Measurements from ENCODE around the gene CST11.

Gene CST11

GRCh38 chr20:23419995-23420901 lies 32.4 kb downstream of the CST11 start:
- DNase-seq = peak; percentile 72

DNA sequence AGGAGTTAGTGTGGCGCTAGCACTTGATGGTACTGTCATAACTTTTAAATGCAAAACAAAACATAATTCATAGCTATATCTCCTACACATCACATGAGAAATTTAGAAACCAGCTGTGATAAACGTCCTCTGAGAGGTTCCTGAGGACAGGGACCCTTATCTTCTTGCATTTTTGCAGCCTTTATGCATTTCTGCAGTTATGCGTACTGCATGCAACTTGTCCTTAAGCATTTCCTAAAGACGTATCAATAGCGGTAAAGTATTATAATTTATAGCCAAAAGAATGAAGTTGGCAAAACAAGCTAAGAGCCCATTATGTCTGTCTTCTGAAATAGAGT lies 33.0 kb downstream of the CST11 start:
- DNase-seq = no peak

DNA sequence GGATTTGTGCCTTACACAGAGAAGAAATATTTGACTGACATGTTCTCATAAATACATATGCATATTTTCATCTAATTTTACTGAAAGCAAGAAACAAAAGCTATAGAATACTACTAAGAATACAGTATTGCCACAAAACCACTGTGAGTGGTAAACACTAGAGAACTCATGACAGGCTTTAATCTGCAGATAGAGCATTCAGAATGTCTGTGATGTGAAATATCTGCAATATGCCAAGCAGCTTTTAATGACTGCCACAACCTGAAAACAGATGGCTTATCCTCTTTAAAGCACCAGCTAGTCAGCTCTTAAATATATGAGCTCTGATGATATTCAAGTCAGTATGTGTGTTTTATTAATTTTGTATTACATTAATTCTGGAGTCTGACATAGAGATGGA lies 34.8 kb downstream of the CST11 start:
- no peak for DNase-seq

GRCh38 chr20:23415959-23416583 lies 36.6 kb downstream of the CST11 start:
- no peak for DNase-seq

GRCh38 chr20:23415555-23415954 lies 37.1 kb downstream of the CST11 start:
- no peak for DNase-seq

GRCh38 chr20:23414526-23415188 lies 38.0 kb downstream of the CST11 start:
- no peak for DNase-seq

DNA sequence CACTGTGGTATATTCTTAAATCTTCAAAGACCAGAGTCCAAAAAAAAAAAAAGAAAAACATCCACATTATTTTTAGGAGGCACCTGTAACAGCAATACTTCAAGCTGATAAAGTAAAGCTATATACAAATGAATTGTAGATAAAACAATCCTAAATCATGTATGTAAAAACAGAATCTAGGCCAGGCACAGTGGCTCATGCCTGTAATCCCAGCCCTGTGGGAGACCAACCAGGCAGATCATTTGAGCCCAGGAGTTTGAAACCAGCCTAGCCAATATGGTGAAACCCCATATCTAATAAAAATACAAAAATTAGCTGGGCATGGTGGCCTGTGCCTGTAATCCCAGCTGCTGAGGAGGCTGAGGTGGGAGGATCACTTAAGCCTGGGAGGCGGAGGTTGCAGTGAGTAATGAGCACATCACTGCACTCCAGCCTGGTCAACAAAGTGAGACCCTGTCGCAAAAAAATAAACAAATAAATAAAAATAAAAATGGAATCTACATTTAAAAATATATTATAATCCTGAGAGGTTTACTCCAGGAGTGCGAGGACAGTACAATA lies 38.7 kb downstream of the CST11 start:
- no peak for DNase-seq

DNA sequence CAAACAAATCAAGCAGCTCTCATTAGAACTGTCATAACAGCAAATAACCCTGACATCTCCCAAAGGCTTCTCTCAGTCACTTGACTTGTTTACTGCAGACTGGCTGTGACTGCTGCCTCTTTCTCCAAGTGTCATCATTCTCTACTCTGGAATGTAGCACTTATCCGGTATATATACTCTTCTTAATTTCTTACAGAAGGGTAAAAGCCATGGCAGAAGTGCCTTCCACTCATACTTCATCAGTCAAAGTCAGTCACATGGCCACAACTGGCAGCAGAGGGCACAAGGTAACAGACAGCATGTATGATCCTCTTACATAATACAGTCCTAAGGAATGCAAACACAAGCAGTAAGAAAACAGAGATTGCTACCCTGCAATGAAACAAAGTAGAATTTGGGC lies 40.6 kb downstream of the CST11 start:
- DNase-seq = peak; percentile 55

GRCh38 chr20:23410916-23411695 lies 41.6 kb downstream of the CST11 start:
- DNase-seq = peak; percentile 11

DNA sequence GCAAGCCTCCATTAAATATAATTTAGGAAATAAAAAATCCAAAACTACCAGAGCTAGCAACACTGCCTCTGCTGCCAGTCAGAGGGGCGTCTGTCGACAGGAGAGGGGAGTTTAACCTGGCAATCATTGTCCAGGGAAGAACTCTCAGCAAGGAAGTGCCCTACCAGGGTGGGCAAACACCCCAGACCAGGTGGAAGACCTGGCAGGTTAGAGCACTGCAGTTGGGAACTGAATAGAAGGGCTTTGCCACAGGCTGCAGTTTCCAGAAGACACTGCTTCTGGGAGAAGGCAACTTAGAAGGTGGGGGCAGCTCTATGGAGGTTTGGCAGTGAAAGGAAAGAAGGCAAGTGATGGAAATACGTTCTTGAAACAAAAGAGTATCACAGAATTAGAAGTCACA lies 42.9 kb downstream of the CST11 start:
- no peak for DNase-seq

DNA sequence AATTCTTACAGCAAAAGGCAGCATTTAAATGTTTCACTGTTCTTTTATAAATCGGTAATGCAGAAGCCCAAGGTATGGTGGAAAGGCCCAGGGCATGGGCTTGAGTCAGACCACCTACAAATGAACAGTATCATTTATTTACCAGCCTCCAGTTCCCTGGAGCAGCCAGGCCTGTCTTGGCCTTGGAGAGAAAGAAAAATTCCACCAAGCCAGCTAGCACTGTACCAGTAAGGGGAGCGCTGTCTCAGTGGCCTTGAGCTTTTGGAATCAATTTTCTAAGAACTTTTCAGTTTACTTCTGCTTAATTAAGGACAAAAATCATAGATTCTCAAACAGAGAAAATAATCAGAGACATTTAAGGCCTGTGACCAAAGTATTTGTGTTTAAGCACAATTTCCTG lies 43.7 kb downstream of the CST11 start:
- DNase-seq = no peak

- no peak for DNase-seq
Observed at GRCh38 chr20:23407781-23408464, 44.8 kb downstream of the CST11 start.

- DNase-seq = no peak
Observed at GRCh38 chr20:23406880-23407279, 45.8 kb downstream of the CST11 start.

- DNase-seq = peak; percentile 11
Observed at GRCh38 chr20:23404196-23404595, 48.5 kb downstream of the CST11 start.

- no peak for DNase-seq
Observed at GRCh38 chr20:23403751-23404150, 48.9 kb downstream of the CST11 start.

GRCh38 chr20:23401051-23401450 lies 51.6 kb downstream of the CST11 start:
- no peak for DNase-seq
